ENCODE data around the gene ST8SIA2.

The ST8SIA2 gene

DNA sequence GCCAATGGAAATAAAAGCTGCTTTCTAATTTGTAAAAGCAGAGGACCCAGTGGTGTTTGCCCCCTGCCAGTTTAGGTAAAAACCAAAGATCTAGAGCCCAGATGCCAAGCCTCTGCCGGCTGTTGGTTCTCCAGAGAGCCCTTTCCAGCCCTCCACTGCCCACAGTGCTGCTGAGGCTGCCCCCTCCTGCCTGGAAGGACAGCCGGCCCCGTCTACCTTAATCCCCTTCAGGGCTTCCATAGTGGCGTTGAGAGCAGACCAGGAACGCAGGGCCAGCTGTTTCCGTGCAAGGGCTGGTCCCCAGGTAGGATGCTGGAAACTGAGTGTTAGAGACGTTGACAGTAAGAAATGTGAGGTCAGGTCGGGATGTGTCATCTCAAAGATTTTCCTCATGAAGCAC is 6.9 kb downstream of the ST8SIA2 start (continued):
- TF ChIP-seq ZNF654 (tag by site-specific recombination; IDR thresholded peaks at IDR 0.05; ENCODE audit: low read depth), result no peak

DNA sequence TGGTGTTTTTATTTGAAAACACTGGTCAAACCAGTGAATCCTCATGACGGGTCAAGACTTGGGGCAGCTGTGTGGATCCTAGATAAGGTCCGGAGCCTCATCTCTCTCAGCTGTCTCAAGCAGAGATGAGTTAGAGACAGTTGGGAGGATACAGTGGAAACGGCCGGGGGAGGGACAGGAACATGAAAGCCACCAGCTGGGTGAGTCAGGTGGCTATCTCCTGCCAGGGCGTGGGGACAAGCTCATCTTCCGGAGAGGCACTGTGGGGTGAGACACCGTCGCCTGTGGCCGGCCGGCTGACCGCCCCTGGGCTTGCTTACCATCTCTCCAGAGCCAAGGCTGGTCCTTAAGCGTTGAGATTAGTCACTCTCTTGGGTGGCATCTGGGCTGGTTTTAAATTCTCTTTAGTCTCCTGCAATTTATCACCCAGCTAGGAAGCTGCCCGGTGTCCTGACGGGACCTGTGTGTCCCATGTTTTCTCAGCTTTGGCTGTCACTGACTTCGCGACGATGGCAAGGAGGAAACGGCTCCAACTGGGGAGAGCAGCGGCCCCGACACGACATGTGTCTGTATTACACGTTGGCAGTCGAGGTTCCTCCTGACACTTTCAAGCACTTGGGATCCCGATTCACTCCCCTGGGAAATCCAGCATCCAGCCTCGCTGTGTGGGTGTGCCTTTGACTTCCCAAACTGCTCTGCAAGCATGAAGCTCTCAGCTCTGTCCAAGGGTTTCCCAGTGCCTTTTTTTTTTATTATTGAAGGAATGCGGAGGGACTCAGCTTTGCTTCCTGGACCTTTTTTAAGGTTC is 7.5 kb downstream of the ST8SIA2 start:
- Histone ChIP-seq H3K36me3 (ENCODE audit: control insufficient read depth in 2 of 2, insufficient read depth in 1 of 2, low read length in 2 of 2) (no peaks in the 10 kb centered on the region), H3K4me3 (ENCODE audit: low read depth, low read length) (no peak overlapping the region), H3K4me1 (ENCODE audit: control insufficient read depth, insufficient read depth, low read length) (no peaks in the 10 kb centered on the region), H3K9me3 (ENCODE audit: control insufficient read depth, insufficient read depth, low read depth, low read length) (no peaks in the 10 kb centered on the region), H3K27ac (ENCODE audit: extremely low read depth, low read depth, low read length) (no peak overlapping the region)
- ChIA-PET CTCF (interaction anchor here (1.0 kb wide), 1 partner anchor 122 kb away, joined by 4 read pairs; no protein-coding TSS in a partner anchor), POLR2A (interaction anchor here (1.0 kb wide), 1 partner anchor 7 kb away, joined by 3 read pairs; the partner anchor contains the start of gene ST8SIA2)
- TF ChIP-seq ZNF529 (tag by site-specific recombination; IDR thresholded peaks at IDR 0.05; ENCODE audit: insufficient replicate concordance) (no peak), ZNF324 (tag by site-specific recombination; IDR thresholded peaks at IDR 0.05) (no peak)

DNA sequence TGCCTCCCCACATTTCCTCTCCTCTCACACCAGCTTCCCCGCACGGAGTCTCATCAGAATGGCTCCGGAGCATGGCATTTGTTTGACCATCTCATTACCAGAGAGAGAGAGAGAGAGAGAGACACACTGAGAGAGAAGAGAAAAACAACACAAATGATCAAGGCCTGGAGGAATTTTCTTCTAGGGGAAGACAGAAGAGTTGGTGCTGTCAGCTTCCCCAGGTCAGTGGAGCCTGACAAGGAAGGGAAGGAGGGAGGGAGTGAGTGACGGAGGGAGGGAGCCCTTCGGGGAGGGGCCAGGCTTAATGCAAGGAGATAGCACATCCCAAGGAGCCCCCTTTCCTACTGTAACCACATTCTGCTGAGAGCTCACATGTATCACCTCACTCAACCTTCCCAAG is 9.1 kb downstream of the ST8SIA2 start:
- TF ChIP-seq, protein P1, sequence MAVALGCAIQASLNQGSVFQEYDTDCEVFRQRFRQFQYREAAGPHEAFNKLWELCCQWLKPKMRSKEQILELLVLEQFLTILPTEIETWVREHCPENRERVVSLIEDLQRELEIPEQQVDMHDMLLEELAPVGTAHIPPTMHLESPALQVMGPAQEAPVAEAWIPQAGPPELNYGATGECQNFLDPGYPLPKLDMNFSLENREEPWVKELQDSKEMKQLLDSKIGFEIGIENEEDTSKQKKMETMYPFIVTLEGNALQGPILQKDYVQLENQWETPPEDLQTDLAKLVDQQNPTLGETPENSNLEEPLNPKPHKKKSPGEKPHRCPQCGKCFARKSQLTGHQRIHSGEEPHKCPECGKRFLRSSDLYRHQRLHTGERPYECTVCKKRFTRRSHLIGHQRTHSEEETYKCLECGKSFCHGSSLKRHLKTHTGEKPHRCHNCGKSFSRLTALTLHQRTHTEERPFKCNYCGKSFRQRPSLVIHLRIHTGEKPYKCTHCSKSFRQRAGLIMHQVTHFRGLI (tag by site-specific recombination; IDR thresholded peaks at IDR 0.05), result no peak
- H3K36me3 ChIP-seq (ENCODE audit: control insufficient read depth in 2 of 2, insufficient read depth in 1 of 2, low read length in 2 of 2), result no peaks in the 10 kb centered on the region
- H3K4me1 ChIP-seq (ENCODE audit: control insufficient read depth, insufficient read depth, low read length), result no peaks in the 10 kb centered on the region
- CTCF ChIA-PET, result interaction anchor here (0.6 to 1.0 kb wide), 2 partner anchors 172 to 320 kb away, joined by 3 read pairs; no protein-coding TSS in a partner anchor
- no peak overlapping the region for H3K4me3 ChIP-seq (ENCODE audit: low read depth, low read length)
- H3K9me3 ChIP-seq (ENCODE audit: control insufficient read depth, insufficient read depth, low read depth, low read length), result no peaks in the 10 kb centered on the region
- POLR2A ChIA-PET, result no interaction called here
- no peak overlapping the region for H3K27ac ChIP-seq (ENCODE audit: extremely low read depth, low read depth, low read length)

DNA sequence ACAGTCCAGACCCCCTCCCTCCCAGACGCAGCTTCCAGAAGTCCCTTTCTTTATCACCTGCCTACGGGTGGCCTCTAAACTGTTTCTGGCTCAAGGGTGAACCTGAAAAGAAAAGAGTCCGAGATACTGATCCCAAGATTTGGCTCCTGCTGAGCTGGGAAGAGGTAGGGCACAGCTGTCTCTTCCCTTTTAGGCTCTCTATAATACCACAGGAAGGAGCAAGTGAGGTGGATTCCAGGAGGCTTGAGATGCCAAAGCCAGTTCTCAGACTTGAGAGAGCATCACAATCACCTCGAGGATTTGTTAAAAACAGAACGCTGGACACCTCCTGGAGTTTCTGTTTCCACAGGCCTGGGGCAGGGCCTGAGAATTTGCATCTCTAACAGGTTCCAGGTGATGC is 12.3 kb downstream of the ST8SIA2 start:
- ChIA-PET POLR2A (no interaction called here), CTCF (no interaction called here)
- Histone ChIP-seq H3K9me3 (ENCODE audit: control insufficient read depth, insufficient read depth, low read depth, low read length) (no peaks in the 10 kb centered on the region), H3K4me3 (ENCODE audit: low read depth, low read length) (no peak overlapping the region), H3K27ac (ENCODE audit: extremely low read depth, low read depth, low read length) (no peak overlapping the region), H3K36me3 (ENCODE audit: control insufficient read depth in 2 of 2, insufficient read depth in 1 of 2, low read length in 2 of 2) (no peaks in the 10 kb centered on the region), H3K4me1 (ENCODE audit: control insufficient read depth, insufficient read depth, low read length) (no peaks in the 10 kb centered on the region)
- TF ChIP-seq BCL11A (tag by site-specific recombination; IDR thresholded peaks at IDR 0.05; ENCODE audit: low read depth) (no peak), ZBTB21 (tag by site-specific recombination; IDR thresholded peaks at IDR 0.05) (no peak), ZFHX2 (tag by site-specific recombination; conservative IDR thresholded peaks at IDR 0.05) (no peak), ZNF37A (tag by site-specific recombination; IDR thresholded peaks at IDR 0.05) (no peak), ZNF266 (tag by site-specific recombination; IDR thresholded peaks at IDR 0.05; ENCODE audit: low read depth) (no peak), GLIS1 (tag by site-specific recombination; IDR thresholded peaks at IDR 0.05) (no peak), ZFP41 (tag by site-specific recombination; IDR thresholded peaks at IDR 0.05; ENCODE audit: borderline replicate concordance) (no peak)
- TF ChIP-seq, protein P2, sequence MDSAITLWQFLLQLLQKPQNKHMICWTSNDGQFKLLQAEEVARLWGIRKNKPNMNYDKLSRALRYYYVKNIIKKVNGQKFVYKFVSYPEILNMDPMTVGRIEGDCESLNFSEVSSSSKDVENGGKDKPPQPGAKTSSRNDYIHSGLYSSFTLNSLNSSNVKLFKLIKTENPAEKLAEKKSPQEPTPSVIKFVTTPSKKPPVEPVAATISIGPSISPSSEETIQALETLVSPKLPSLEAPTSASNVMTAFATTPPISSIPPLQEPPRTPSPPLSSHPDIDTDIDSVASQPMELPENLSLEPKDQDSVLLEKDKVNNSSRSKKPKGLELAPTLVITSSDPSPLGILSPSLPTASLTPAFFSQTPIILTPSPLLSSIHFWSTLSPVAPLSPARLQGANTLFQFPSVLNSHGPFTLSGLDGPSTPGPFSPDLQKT (IDR thresholded peaks at IDR 0.05; ENCODE audit: borderline replicate concordance, low read depth, low read length), result no peak

DNA sequence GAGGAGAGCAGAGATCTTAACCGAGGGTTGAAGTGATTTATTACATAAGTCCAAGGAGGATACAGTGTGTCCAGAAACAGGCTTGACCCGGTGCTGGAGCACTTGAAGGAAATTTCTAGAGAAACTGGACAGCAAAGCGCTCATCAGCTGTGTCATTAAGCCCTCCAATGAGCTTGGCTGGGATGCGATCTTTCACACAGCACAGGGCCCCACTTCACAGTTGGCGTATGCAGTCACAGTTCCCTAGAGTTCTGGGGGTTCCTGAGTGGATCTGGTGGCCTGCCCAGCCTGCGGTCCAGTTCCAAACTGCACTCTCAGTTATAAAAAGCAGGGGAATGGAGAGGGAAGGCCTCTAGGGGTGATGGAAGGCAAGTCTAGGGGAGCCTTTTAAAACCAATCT is 13.6 kb downstream of the ST8SIA2 start:
- CTCF ChIA-PET, result no interaction called here
- Histone ChIP-seq H3K4me3 (ENCODE audit: low read depth, low read length) (no peak overlapping the region), H3K36me3 (ENCODE audit: control insufficient read depth in 2 of 2, insufficient read depth in 1 of 2, low read length in 2 of 2) (no peaks in the 10 kb centered on the region), H3K9me3 (ENCODE audit: control insufficient read depth, insufficient read depth, low read depth, low read length) (no peaks in the 10 kb centered on the region), H3K27ac (ENCODE audit: extremely low read depth, low read depth, low read length) (no peak overlapping the region), H3K4me1 (ENCODE audit: control insufficient read depth, insufficient read depth, low read length) (no peaks in the 10 kb centered on the region)
- POLR2A ChIA-PET, result no interaction called here
- TF ChIP-seq ZNF548 (tag by site-specific recombination; IDR thresholded peaks at IDR 0.05) (no peak), OVOL3 (tag by site-specific recombination; IDR thresholded peaks at IDR 0.05) (no peak), GFI1B (tag by site-specific recombination; IDR thresholded peaks at IDR 0.05) (no peak), ZNF350 (tag by site-specific recombination; IDR thresholded peaks at IDR 0.05) (no peak), ZNF221 (tag by site-specific recombination; IDR thresholded peaks at IDR 0.05; ENCODE audit: borderline replicate concordance) (no peak), ZNF707 (tag by site-specific recombination; IDR thresholded peaks at IDR 0.05) (no peak), ZNF629 (tag by site-specific recombination; IDR thresholded peaks at IDR 0.05) (no peak)
- TF ChIP-seq, protein P3, sequence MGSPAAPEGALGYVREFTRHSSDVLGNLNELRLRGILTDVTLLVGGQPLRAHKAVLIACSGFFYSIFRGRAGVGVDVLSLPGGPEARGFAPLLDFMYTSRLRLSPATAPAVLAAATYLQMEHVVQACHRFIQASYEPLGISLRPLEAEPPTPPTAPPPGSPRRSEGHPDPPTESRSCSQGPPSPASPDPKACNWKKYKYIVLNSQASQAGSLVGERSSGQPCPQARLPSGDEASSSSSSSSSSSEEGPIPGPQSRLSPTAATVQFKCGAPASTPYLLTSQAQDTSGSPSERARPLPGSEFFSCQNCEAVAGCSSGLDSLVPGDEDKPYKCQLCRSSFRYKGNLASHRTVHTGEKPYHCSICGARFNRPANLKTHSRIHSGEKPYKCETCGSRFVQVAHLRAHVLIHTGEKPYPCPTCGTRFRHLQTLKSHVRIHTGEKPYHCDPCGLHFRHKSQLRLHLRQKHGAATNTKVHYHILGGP (tag by site-specific recombination; IDR thresholded peaks at IDR 0.05), result no peak
